ENCODE data around the gene AGBL5. TPM values are rescaled to one million over a fixed set of nuclear protein-coding genes. Genes with fewer than 3 reads are reported as not detected.

Gene AGBL5
- total RNA-seq, 2 donors from 2014 or later, result 13.1 to 14.3 TPM

DNA sequence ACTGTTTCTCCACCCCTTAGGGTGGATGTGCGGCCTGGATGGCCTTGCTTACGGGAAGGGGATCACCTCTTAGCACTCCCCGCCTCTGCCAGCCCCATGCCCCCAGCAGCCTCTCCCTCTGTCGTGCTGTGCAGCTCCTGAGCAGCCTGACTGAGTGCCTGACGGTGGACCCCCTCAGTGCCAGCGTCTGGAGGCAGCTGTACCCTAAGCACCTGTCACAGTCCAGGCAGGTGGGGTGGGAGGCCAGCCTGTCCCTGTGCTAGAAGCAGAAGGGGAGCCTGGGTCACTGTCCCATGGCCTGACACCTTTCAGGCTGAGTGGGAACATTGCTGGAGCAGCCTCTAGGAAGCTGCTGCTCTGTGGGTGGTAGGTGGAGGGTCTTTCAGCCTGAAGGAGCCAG lies 13.5 kb upstream of the AGBL5 start:
- Mint-ChIP-seq H3K4me3 (no peak overlapping the region), H3K27me3 (no peaks in the 10 kb centered on the region), H3K9me3 (no peaks in the 10 kb centered on the region), H3K36me3 (ENCODE audit: low read depth) (peaks cover 98% of the 10 kb centered on the region), H3K27ac (peak overlapping the region; percentile 36), H3K4me1 (peaks cover 18% of the 10 kb centered on the region)
- no peak for ATAC-seq (replicated peaks)

DNA sequence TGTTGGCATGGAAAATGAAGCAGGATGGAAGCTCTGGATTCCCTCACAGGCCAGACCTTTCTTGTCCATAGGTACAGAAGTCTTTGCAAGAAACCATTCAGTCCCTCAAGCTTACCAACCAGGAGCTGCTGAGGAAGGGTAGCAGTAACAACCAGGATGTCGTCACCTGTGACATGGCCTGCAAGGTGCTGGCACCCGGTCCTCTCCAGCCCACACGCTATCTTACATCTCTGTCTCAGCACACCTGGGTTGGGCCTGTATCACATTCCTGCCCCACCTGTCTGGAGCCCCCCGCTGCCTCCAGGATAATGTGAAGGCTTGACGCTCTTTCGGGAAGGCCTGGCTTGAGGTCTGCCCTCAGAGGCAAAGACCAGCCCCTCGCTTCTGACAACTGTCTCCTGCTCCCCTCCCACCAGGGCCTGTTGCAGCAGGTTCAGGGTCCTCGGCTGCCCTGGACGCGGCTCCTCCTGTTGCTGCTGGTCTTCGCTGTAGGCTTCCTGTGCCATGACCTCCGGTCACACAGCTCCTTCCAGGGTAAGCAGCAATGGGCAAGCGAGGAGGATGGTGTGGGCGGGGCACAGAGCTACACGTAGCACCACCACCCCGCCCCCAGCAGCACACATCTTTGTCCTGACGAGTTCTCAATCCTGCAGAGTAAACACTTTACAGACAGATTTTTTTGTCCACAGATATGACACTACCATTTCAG lies 12.7 kb upstream of the AGBL5 start:
- peaks cover 91% of the 10 kb centered on the region for H3K36me3 Mint-ChIP-seq (ENCODE audit: low read depth)
- H3K4me1 Mint-ChIP-seq, result peaks cover 14% of the 10 kb centered on the region
- H3K4me3 Mint-ChIP-seq, result no peak overlapping the region
- ATAC-seq (replicated peaks), result no peak
- H3K9me3 Mint-ChIP-seq, result no peaks in the 10 kb centered on the region
- no peaks in the 10 kb centered on the region for H3K27me3 Mint-ChIP-seq
- H3K27ac Mint-ChIP-seq, result no peak overlapping the region

DNA sequence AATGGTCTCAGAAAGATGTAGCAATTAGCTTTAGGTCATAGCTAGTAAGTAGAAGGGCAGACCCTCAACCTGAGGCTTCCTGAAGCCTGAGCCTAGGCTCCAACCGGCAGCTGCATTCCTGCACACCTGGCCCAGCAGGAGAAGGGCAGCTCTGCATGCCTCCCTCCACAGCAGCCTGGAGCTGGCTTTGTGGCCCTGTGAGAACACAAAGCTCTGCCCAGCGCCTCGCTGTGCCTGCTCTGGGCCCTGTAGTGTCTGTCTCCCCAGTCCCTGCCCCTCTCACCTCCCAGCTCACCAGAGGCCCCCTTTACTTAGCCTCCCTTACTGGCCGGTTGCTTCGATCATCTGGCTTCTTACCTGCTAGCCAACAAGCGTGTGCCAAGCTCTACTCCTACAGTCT lies 12.0 kb upstream of the AGBL5 start:
- Mint-ChIP-seq H3K4me1 (peaks cover 8% of the 10 kb centered on the region), H3K9me3 (no peaks in the 10 kb centered on the region), H3K4me3 (no peak overlapping the region), H3K27me3 (no peaks in the 10 kb centered on the region), H3K27ac (no peak overlapping the region), H3K36me3 (ENCODE audit: low read depth) (peaks cover 85% of the 10 kb centered on the region)
- no peak for ATAC-seq (replicated peaks)

DNA sequence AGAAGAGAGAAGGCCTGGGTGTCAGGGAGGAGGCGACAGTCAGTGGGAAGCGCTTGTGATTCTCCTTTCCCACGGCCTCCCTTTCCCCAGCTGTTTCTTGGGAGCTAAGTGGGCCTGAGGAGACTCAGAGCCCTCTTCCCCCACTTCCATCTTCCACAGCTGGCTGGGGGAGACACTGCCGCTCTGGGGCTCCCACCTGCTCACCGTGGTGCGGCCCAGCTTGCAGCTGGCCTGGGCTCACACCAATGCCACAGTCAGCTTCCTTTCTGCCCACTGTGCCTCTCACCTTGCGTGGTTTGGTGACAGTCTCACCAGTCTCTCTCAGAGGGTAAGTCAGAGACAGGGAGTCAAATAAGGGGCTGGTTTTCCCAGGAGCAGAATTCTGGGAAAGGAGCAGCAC lies 11.6 kb upstream of the AGBL5 start:
- H3K36me3 Mint-ChIP-seq (ENCODE audit: low read depth), result peaks cover 80% of the 10 kb centered on the region

DNA sequence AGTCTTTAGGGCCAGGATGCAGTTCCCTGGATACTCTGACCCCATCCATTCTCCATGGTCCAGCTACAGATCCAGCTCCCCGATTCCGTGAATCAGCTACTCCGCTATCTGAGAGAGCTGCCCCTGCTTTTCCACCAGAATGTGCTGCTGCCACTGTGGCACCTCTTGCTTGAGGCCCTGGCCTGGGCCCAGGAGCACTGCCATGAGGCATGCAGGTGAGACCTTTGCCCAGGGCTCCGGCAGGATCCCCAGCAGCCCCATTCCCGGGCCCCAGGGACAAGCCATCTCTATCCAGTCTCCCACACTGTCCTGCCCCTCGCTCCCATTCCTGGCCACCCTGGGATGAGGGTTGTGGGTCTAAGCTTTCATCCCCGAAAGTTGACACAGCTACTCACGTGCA lies 11.2 kb upstream of the AGBL5 start:
- ATAC-seq (replicated peaks), result no peak
- Mint-ChIP-seq H3K27ac (no peak overlapping the region), H3K27me3 (no peaks in the 10 kb centered on the region), H3K4me3 (no peak overlapping the region), H3K36me3 (ENCODE audit: low read depth) (peaks cover 76% of the 10 kb centered on the region), H3K4me1 (peaks cover 4% of the 10 kb centered on the region), H3K9me3 (no peaks in the 10 kb centered on the region)

More for the DNA sequence above, 11.6 kb upstream of the AGBL5 start:
- Mint-ChIP-seq H3K9me3 (no peaks in the 10 kb centered on the region), H3K27me3 (no peaks in the 10 kb centered on the region), H3K4me1 (peaks cover 7% of the 10 kb centered on the region), H3K27ac (no peak overlapping the region), H3K4me3 (no peak overlapping the region)
- no peak for ATAC-seq (replicated peaks)

DNA sequence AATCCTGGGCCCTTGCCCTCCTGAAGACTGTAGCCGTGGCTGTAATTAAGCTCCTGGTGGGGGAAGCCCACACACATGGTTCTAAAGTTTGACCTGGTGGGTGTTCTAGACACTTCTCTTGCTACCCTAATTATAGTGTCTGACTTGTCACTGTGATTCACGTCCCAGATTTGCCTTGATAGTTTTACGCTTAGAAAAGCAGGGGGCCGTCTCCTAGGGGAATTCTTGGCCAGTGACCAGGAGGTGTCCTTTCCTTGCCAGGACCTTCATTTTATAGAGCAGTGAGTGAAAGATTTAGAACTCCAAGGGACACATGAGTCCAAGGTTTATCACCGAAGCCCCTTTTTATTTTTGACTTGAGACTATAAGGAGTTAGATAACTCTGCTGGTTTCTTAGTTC lies 9.7 kb upstream of the AGBL5 start:
- no peaks in the 10 kb centered on the region for H3K9me3 Mint-ChIP-seq
- H3K4me3 Mint-ChIP-seq, result no peak overlapping the region
- peaks cover 4% of the 10 kb centered on the region for H3K4me1 Mint-ChIP-seq
- no peaks in the 10 kb centered on the region for H3K27me3 Mint-ChIP-seq
- peaks cover 62% of the 10 kb centered on the region for H3K36me3 Mint-ChIP-seq (ENCODE audit: low read depth)
- no peak for ATAC-seq (replicated peaks)
- peak overlapping the region; percentile 80 for H3K27ac Mint-ChIP-seq

DNA sequence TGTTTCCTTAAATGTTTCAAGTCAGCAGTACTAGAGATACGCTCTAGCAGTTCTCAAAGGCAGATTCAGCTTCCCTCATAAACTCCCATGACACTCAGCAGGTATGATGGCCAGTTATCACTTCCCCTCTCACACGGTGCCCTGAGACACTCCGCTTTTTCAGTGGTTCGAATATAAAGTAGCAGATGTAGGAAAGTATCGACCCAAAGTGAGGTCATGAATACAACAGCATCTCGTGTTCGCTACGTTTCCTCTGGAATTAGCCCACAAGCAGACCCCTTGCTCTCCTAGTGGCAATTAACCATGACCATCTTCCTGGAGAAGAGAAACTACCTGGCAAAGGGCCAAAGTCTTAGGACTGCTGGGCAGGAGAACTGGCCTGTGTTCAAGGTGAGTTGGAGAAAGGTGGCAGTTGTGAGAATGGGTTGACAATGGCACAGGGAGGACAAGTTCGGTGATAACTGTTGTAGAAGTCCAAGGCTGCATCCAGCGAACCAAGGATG lies 9.3 kb upstream of the AGBL5 start:
- H3K4me3 Mint-ChIP-seq, result no peak overlapping the region
- H3K36me3 Mint-ChIP-seq (ENCODE audit: low read depth), result peaks cover 57% of the 10 kb centered on the region
- no peaks in the 10 kb centered on the region for H3K9me3 Mint-ChIP-seq
- no peaks in the 10 kb centered on the region for H3K27me3 Mint-ChIP-seq
- H3K4me1 Mint-ChIP-seq, result peaks cover 4% of the 10 kb centered on the region
- no peak for ATAC-seq (replicated peaks)
- H3K27ac Mint-ChIP-seq, result no peak overlapping the region

DNA sequence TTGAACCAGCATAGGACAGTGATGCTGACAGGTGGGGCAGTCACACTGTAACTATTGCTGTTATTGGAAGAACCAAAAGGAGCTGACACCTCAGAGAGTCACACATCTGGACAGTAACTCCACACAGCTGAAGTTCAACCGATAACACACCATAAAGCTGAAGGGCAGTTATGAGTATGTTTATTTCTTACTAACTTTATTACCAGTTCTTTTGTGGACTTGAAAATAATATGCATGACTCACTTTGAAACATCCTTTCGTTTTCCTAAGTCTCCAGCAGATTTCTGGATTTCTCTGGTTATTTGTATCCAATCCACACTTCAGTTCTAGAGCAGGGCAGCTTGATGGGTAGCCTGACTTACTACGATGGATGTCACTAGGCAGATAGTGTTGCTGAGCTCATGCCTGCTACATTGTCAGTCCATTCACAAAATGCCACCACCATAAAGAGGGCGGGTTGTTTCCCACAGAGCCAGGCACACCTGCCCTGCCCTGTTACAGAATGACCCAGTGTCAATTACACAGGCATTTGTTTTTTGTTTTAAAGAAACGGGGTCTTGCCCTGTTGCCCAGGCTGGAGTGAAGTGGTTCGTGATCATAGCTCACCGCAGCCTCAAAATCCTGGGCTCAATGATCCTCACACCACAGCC lies 8.4 kb upstream of the AGBL5 start:
- H3K36me3 Mint-ChIP-seq (ENCODE audit: low read depth), result peaks cover 48% of the 10 kb centered on the region
- peak; percentile 21 for ATAC-seq (replicated peaks)
- H3K27ac Mint-ChIP-seq, result no peak overlapping the region
- no peak overlapping the region for H3K4me3 Mint-ChIP-seq
- H3K9me3 Mint-ChIP-seq, result no peaks in the 10 kb centered on the region
- H3K4me1 Mint-ChIP-seq, result peaks cover 4% of the 10 kb centered on the region
- H3K27me3 Mint-ChIP-seq, result no peaks in the 10 kb centered on the region

DNA sequence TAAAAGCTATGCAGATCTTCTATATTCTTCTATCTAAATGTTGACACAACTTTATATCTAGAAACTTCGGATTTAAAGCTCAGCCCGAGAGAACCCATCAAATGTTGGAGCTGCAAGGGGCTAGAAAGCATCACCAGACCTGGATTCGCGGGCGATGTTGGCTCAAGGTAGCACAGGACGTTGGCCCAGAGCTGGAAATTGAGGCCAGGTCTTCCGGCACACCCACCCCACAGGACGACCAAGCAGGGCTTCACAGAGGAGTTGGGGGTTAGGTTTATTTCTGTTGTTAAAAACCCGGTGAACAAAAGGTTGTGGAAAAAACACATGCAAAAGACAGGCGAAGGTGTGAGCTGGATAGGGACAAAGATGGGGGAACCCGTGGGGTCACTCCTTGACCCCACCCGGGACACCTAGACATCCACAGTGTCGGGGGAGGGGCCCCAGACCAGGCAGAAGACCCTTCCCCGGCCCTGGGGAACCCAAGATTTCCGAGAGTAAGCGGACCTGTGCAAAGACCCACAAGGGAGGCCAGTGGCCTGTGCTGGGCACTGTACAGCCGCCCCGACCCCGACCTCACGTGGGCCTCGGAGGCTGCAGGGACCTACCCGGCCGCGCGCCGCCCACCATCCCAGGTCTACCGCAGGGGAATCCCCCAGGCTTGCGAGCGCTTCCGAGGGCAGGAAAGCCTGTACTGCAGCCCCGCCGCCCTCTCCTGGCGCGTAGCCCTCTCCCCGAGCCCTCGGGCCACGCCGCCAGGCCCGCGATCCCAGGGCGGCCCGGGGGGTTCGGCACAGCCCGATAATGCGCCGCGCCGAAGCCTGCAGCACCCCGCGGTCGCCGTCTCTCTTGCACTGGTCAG lies 1.8 kb upstream of the AGBL5 start:
- Mint-ChIP-seq H3K4me1 (peaks cover 18% of the 10 kb centered on the region), H3K27me3 (peaks cover 6% of the 10 kb centered on the region), H3K27ac (peak overlapping the region; percentile 100), H3K36me3 (ENCODE audit: low read depth) (peaks cover 19% of the 10 kb centered on the region), H3K4me3 (peak overlapping the region; percentile 94), H3K9me3 (peaks cover 8% of the 10 kb centered on the region)
- ATAC-seq (replicated peaks), result peak; percentile 38

DNA sequence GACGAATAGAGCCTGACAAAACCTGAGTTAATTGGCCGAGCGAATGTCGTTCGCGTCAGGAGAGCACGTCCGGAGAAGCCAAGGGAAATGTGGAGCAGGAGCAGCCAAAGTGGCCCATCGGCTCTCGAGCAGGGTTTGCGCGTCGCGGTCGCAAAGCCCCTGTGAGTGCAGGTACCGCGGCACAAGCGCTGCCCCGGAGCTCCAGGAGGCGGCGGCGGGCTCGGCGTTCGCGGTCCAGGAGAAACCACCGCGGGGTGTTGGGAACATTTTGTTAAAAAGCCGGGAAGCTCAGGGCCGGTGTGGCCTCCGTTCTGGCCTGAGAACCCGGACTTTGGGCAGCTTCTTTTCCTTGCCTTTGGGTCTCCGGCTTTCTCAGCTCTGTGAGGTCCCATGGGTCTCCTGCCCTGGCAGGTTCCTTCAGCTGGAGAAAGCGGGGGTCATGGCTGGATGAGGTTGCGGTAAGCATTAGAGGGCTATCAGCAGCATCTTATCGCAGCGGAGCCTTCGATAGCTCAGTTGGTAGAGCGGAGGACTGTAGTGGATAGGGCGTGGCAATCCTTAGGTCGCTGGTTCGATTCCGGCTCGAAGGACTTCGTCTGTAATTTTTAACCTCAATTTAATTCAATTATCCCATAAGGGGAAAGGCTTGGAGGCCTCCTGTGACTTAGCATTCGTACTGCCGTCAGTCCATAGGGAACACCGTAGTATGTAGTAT lies 1.0 kb upstream of the AGBL5 start:
- Mint-ChIP-seq H3K36me3 (ENCODE audit: low read depth) (peaks cover 26% of the 10 kb centered on the region), H3K4me1 (peaks cover 18% of the 10 kb centered on the region), H3K9me3 (peaks cover 8% of the 10 kb centered on the region), H3K27ac (peak overlapping the region; percentile 100), H3K4me3 (peak overlapping the region; percentile 94), H3K27me3 (peaks cover 6% of the 10 kb centered on the region)
- peak; percentile 73 for ATAC-seq (replicated peaks)

DNA sequence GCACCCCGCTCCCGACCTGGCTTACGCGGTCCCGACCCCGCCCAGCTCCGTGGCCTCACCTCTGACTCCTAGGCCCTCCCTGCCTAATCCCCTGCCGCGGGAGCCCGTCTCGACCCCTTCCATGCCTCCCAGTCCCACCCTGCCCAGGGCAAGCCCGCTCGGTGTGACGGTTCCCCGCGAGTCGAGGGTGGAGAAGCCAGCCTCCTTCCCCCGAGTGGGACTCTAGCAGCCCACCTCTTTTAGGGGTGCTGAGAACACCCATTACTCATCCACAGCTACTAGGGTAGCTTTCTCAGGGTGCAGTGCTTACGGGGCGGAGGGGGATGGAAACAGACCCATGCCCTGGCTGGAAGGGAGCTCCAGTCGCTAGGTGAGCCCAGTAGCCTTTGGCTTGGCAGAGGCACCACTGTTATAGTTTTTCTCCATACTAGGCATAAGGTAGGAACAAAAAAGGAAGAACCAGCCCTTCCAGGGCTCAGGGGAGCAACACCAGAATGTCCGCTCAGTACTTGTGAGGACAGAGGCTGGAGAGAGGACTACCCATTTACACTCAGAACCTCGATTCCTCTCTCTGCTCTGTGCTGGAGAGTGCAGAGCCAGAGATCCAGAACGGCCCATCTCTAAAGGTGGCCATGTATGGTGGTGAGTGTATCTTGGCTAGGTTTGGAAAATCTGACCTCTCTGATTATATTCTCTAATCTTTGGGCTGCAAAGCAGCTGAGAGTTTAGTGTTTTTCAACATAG lies 606 bp downstream of the AGBL5 start:
- H3K36me3 Mint-ChIP-seq (ENCODE audit: low read depth), result peaks cover 39% of the 10 kb centered on the region
- ATAC-seq (replicated peaks), result no peak
- H3K4me1 Mint-ChIP-seq, result peaks cover 18% of the 10 kb centered on the region
- H3K27me3 Mint-ChIP-seq, result peaks cover 6% of the 10 kb centered on the region
- H3K9me3 Mint-ChIP-seq, result peaks cover 8% of the 10 kb centered on the region
- H3K27ac Mint-ChIP-seq, result peak overlapping the region; percentile 100
- peak overlapping the region; percentile 94 for H3K4me3 Mint-ChIP-seq

DNA sequence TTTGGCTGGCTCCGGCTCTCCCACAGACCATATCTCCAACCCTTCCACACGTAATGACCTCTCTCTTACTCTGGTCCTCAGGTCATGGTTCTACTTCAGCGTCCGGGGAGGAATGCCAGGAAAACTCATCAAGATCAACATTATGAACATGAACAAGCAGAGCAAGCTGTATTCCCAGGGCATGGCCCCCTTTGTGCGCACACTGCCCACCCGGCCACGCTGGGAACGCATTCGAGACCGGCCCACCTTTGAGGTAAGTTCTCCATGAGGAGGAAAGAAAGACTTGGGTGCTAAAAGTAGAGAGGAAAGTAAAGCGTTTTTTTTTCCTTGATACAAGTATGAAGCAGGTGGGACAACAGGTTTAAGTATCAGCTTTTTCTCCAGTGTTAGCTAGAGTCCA lies 1.9 kb downstream of the AGBL5 start:
- peak overlapping the region; percentile 94 for H3K4me3 Mint-ChIP-seq
- H3K9me3 Mint-ChIP-seq, result peaks cover 8% of the 10 kb centered on the region
- peaks cover 39% of the 10 kb centered on the region for H3K36me3 Mint-ChIP-seq (ENCODE audit: low read depth)
- peaks cover 6% of the 10 kb centered on the region for H3K27me3 Mint-ChIP-seq
- H3K27ac Mint-ChIP-seq, result no peak overlapping the region
- H3K4me1 Mint-ChIP-seq, result peaks cover 18% of the 10 kb centered on the region
- no peak for ATAC-seq (replicated peaks)

DNA sequence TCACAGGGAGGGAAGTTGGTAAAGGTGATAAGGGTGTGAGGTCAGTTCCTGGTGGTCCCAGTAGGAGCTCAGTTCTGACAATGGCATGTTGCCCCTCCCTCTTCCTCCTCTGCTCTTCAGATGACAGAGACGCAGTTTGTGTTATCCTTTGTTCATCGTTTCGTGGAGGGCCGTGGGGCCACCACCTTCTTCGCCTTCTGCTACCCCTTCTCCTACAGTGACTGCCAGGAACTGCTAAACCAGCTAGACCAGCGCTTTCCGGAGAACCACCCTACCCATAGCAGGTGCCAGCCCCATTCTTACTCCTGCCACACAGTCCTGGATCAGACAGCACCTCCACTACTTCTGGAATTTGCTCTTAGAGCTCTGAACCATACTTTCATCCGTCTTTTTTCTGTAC lies 2.3 kb downstream of the AGBL5 start:
- no peak overlapping the region for H3K4me3 Mint-ChIP-seq
- H3K27ac Mint-ChIP-seq, result no peak overlapping the region
- peaks cover 6% of the 10 kb centered on the region for H3K27me3 Mint-ChIP-seq
- H3K9me3 Mint-ChIP-seq, result peaks cover 8% of the 10 kb centered on the region
- H3K36me3 Mint-ChIP-seq (ENCODE audit: low read depth), result peaks cover 43% of the 10 kb centered on the region
- no peak for ATAC-seq (replicated peaks)
- peaks cover 18% of the 10 kb centered on the region for H3K4me1 Mint-ChIP-seq
